HEK293 (cell line): ENCODE measurements around the gene ELL2.

Experiments used
- CTCF ChIA-PET: fragments of 350-600 bp; formaldehyde crosslinking; extraction: SDS; loops from one replicate; lab custom pipeline; 2021; ENCODE audit warnings: antibody characterized with exemption; lab: Yijun Ruan, JAX
- POLR2A ChIA-PET: fragments of 300-600 bp; formaldehyde crosslinking; extraction: SDS; loops from one replicate; lab custom pipeline; 2020; ENCODE audit warnings: antibody characterized with exemption, inconsistent platforms; lab: Yijun Ruan, JAX
- H3K27ac ChIP-seq: fragments of 200-500 bp; sonication (Bioruptor generic); 2 replicates; pipeline ENCODE4 v1.5.1; 2014; ENCODE audit warnings: low read depth, low read length, control low read depth, inconsistent platforms; ENCODE audit errors: extremely low read depth
- H3K36me3 ChIP-seq, 2 experiments: fragments of 200-500 bp in 1 of 2; sonication (Bioruptor generic) in 1 of 2; 1 replicate in 1 of 2; 2 replicates in 1 of 2; pipeline ENCODE4 v1.5.1; 2014 to 2017; ENCODE audit warnings: inconsistent platforms in 2 of 2, low read length in 2 of 2; ENCODE audit not compliant: control insufficient read depth in 2 of 2, insufficient read depth in 1 of 2
- H3K4me1 ChIP-seq: fragments of 200-500 bp; sonication (Bioruptor generic); 2 replicates; pipeline ENCODE4 v1.5.1; 2014; ENCODE audit warnings: mild to moderate bottlenecking, low read length, inconsistent platforms; ENCODE audit not compliant: control insufficient read depth, insufficient read depth
- H3K4me3 ChIP-seq: 2 replicates; pipeline ENCODE4 v1.5.1; 2011; ENCODE audit warnings: low read depth, mild to moderate bottlenecking, control low read depth, low read length, moderate library complexity
- H3K9me3 ChIP-seq: fragments of 200-500 bp; sonication (Bioruptor generic); 2 replicates; pipeline ENCODE4 v1.5.1; 2014; ENCODE audit warnings: low read depth, low read length, inconsistent platforms; ENCODE audit not compliant: control insufficient read depth, insufficient read depth
- FEZF1 ChIP-seq: fragments of 450-650 bp; formaldehyde crosslinking; IDR thresholded peaks from 2 replicates; pipeline ENCODE4 v1.5.1; 2016; ENCODE audit warnings: missing biosample characterization, missing genetic modification characterization
- GLI2 ChIP-seq: fragments of 450-650 bp; formaldehyde crosslinking; IDR thresholded peaks from 2 replicates; pipeline ENCODE4; 2017; ENCODE audit warnings: missing biosample characterization, missing genetic modification characterization, low read depth, borderline replicate concordance
- GLI4 ChIP-seq: fragments of 450-650 bp; formaldehyde crosslinking; IDR thresholded peaks from 2 replicates; pipeline ENCODE4 v1.5.1; 2016; ENCODE audit warnings: missing biosample characterization, missing genetic modification characterization
- MEIS1 ChIP-seq: sonication (generic); formaldehyde crosslinking; IDR thresholded peaks from 2 replicates; pipeline ENCODE4 v1.8.1; 2022; ENCODE audit warnings: missing genetic modification reagents, mild to moderate bottlenecking, borderline replicate concordance
- ZBTB20 ChIP-seq: fragments of 450-650 bp; formaldehyde crosslinking; IDR thresholded peaks from 2 replicates; pipeline ENCODE4 v1.5.1; 2016; ENCODE audit warnings: missing biosample characterization, missing genetic modification characterization
- ZBTB48 ChIP-seq: fragments of 450-650 bp; formaldehyde crosslinking; IDR thresholded peaks from 2 replicates; pipeline ENCODE4 v1.5.1; 2016; ENCODE audit warnings: missing biosample characterization, missing genetic modification characterization
- ZBTB49 ChIP-seq: fragments of 450-650 bp; formaldehyde crosslinking; IDR thresholded peaks from 2 replicates; pipeline ENCODE4 v1.5.1; 2016; ENCODE audit warnings: missing biosample characterization, missing genetic modification characterization, low read depth
- ZNF112 ChIP-seq: fragments of 450-650 bp; formaldehyde crosslinking; IDR thresholded peaks from 2 replicates; pipeline ENCODE4 v1.5.0; 2017; ENCODE audit warnings: missing biosample characterization, missing genetic modification characterization
- ZNF132 ChIP-seq: fragments of 450-650 bp; formaldehyde crosslinking; IDR thresholded peaks from 2 replicates; pipeline ENCODE4 v1.5.1; 2017; ENCODE audit warnings: missing biosample characterization, missing genetic modification characterization, borderline replicate concordance
- ZNF146 ChIP-seq: fragments of 450-650 bp; formaldehyde crosslinking; IDR thresholded peaks from 2 replicates; pipeline ENCODE4 v1.5.1; 2016; ENCODE audit warnings: missing biosample characterization, missing genetic modification characterization
- ZNF341 ChIP-seq: fragments of 450-650 bp; formaldehyde crosslinking; IDR thresholded peaks from 2 replicates; pipeline ENCODE4; 2016; ENCODE audit warnings: low read depth, missing biosample characterization, missing genetic modification characterization
- ZNF513 ChIP-seq: fragments of 450-650 bp; IDR thresholded peaks from 2 replicates; pipeline ENCODE4 v1.5.1; 2018; ENCODE audit warnings: missing biosample characterization, missing genetic modification characterization
- ZNF530 ChIP-seq: fragments of 450-650 bp; formaldehyde crosslinking; IDR thresholded peaks from 2 replicates; pipeline ENCODE4 v1.5.1; 2016; ENCODE audit warnings: low read depth, missing biosample characterization, missing genetic modification characterization
- ZNF558 ChIP-seq: fragments of 450-650 bp; formaldehyde crosslinking; IDR thresholded peaks from 2 replicates; pipeline ENCODE4 v1.5.1; 2016; ENCODE audit warnings: missing biosample characterization, missing genetic modification characterization
- ZNF561 ChIP-seq: fragments of 450-650 bp; IDR thresholded peaks from 2 replicates; pipeline ENCODE4 v1.5.1; 2018; ENCODE audit warnings: missing biosample characterization, missing genetic modification characterization, borderline replicate concordance
- ZNF645 ChIP-seq: fragments of 450-650 bp; formaldehyde crosslinking; IDR thresholded peaks from 2 replicates; pipeline ENCODE4; 2016; ENCODE audit warnings: missing biosample characterization, missing genetic modification characterization
- ZNF76 ChIP-seq: fragments of 450-650 bp; formaldehyde crosslinking; IDR thresholded peaks from 2 replicates; pipeline ENCODE4; 2016; ENCODE audit warnings: low read depth, missing biosample characterization, missing genetic modification characterization, borderline replicate concordance
- ZNF768 ChIP-seq: fragments of 450-650 bp; formaldehyde crosslinking; IDR thresholded peaks from 2 replicates; pipeline ENCODE4 v1.5.1; 2018; ENCODE audit warnings: missing biosample characterization, mild to moderate bottlenecking, missing genetic modification characterization
- ZSCAN4 ChIP-seq: fragments of 450-650 bp; formaldehyde crosslinking; IDR thresholded peaks from 2 replicates; pipeline ENCODE4 v1.5.1; 2017; ENCODE audit warnings: missing biosample characterization, missing genetic modification characterization
- ZSCAN5A ChIP-seq: fragments of 450-650 bp; formaldehyde crosslinking; IDR thresholded peaks from 2 replicates; pipeline ENCODE4 v1.5.1; 2016; ENCODE audit warnings: missing biosample characterization, missing genetic modification characterization
- ZXDB ChIP-seq: fragments of 450-650 bp; formaldehyde crosslinking; IDR thresholded peaks from 2 replicates; pipeline ENCODE4 v1.5.1; 2016; ENCODE audit warnings: missing biosample characterization, missing genetic modification characterization

The ELL2 gene

GRCh38 chr5:95956021-95956899, 5.4 kb downstream of the ELL2 start:
- ChIA-PET CTCF (interaction anchor here (0.7 to 1.7 kb wide), 3 partner anchors 96 to 380 kb away, joined by 3 to 7 read pairs (median 3); no protein-coding TSS in a partner anchor), POLR2A (no interaction called here)
- H3K9me3 ChIP-seq: no peaks in the 10 kb centered on the region
- H3K36me3 ChIP-seq: peaks cover 0 to 7% of the 10 kb centered on the region in 2 experiments; a peak in 1 of 3 replicates
- no peak for TF ChIP-seq ZNF558 (tag by site-specific recombination)
- peak; percentile 52 for TF ChIP-seq ZBTB20
- TF ChIP-seq ZNF768 (tag by site-specific recombination): no peak
- no peak for TF ChIP-seq ZXDB (tag by site-specific recombination)
- no peak for TF ChIP-seq ZSCAN5A (tag by site-specific recombination)
- TF ChIP-seq MEIS1 (CRISPR knock-in tag): no peak
- TF ChIP-seq GLI4 (tag by site-specific recombination): no peak
- no peak for TF ChIP-seq ZBTB48
- TF ChIP-seq ZNF132 (tag by site-specific recombination): no peak
- peaks cover 20% of the 10 kb centered on the region for H3K4me1 ChIP-seq
- no peak overlapping the region for H3K27ac ChIP-seq
- H3K4me3 ChIP-seq: no peak overlapping the region

- Histone ChIP-seq H3K27ac (no peak overlapping the region), H3K4me3 (no peak overlapping the region), H3K36me3 (peaks cover 0 to 7% of the 10 kb centered on the region in 2 experiments; a peak in 1 of 3 replicates), H3K9me3 (no peaks in the 10 kb centered on the region), H3K4me1 (peaks cover 26% of the 10 kb centered on the region)
- ChIA-PET POLR2A (no interaction called here), CTCF (interaction anchor here (0.7 to 1.7 kb wide), 2 partner anchors 347 to 381 kb away, joined by 4 to 7 read pairs; no protein-coding TSS in a partner anchor)
- TF ChIP-seq ZNF146 (tag by site-specific recombination) (no peak), ZSCAN4 (tag by site-specific recombination) (no peak), ZNF76 (tag by site-specific recombination) (no peak), ZNF561 (tag by site-specific recombination) (no peak), FEZF1 (tag by site-specific recombination) (no peak), GLI2 (tag by site-specific recombination) (no peak), ZNF530 (no peak), ZNF645 (tag by site-specific recombination) (no peak), ZNF341 (tag by site-specific recombination) (no peak), ZNF112 (tag by site-specific recombination) (no peak), ZNF513 (tag by site-specific recombination) (no peak), ZBTB48 (no peak), ZBTB49 (no peak)
These were observed 6.9 kb downstream of the ELL2 start for GRCh38 chr5:95954716-95955115.
